Type B pancreatic cell (in vitro differentiated cells): ENCODE results near the gene RNF126. TPM values are rescaled to one million over a fixed set of nuclear protein-coding genes. Genes with fewer than 3 reads are reported as not detected.

Experiments
- DNase-seq: peaks from one replicate; pipeline ENCODE4 v3.0.0; 2021; ENCODE audit warnings: mixed read lengths; ENCODE audit not compliant: unreplicated experiment; ENCODE audit errors: extremely low spot score
- H3K27ac Mint-ChIP-seq: 2 replicates; pipeline ENCODE4 v1.8.0; 2021; ENCODE audit warnings: mild to moderate bottlenecking, mixed read lengths
- H3K27me3 Mint-ChIP-seq: 2 replicates; pipeline ENCODE4 v1.8.0; 2021; ENCODE audit warnings: mixed read lengths
- H3K36me3 Mint-ChIP-seq: 2 replicates; pipeline ENCODE4 v1.8.0; 2021; ENCODE audit warnings: mixed read lengths
- H3K4me1 Mint-ChIP-seq: one replicate; pipeline ENCODE4 v1.8.0; 2021; ENCODE audit warnings: mixed read lengths; ENCODE audit not compliant: unreplicated experiment
- H3K4me3 Mint-ChIP-seq: 2 replicates; pipeline ENCODE4 v1.8.0; 2021; ENCODE audit warnings: mild to moderate bottlenecking, mixed read lengths
- H3K9me3 Mint-ChIP-seq: 2 replicates; pipeline ENCODE4 v1.8.0; 2021; ENCODE audit warnings: mixed read lengths
- total RNA-seq: library from RNA; stranded (reverse); gene quantifications from 2 replicates; pipeline ENCODE4 v1.2.1, GENCODE V29; 2021; ENCODE audit warnings: low replicate concordance
- TF ChIP-seq, protein P1 (sequence below): fragments of 200-600 bp; sonication (generic); conservative IDR thresholded peaks from 2 replicates; pipeline ENCODE4 v1.5.0; 2021; ENCODE audit warnings: antibody characterized with exemption, mild to moderate bottlenecking

RNF126 gene
- total RNA-seq, 1 donor from 2014 or later = 38.1 TPM

- Mint-ChIP-seq H3K27ac (peak overlapping the region; percentile 53), H3K27me3 (no peaks in the 10 kb centered on the region), H3K9me3 (no peaks in the 10 kb centered on the region), H3K36me3 (no peaks in the 10 kb centered on the region), H3K4me3 (no peak overlapping the region), H3K4me1 (no peaks in the 10 kb centered on the region)
- no peak for DNase-seq
- TF ChIP-seq, protein P1, sequence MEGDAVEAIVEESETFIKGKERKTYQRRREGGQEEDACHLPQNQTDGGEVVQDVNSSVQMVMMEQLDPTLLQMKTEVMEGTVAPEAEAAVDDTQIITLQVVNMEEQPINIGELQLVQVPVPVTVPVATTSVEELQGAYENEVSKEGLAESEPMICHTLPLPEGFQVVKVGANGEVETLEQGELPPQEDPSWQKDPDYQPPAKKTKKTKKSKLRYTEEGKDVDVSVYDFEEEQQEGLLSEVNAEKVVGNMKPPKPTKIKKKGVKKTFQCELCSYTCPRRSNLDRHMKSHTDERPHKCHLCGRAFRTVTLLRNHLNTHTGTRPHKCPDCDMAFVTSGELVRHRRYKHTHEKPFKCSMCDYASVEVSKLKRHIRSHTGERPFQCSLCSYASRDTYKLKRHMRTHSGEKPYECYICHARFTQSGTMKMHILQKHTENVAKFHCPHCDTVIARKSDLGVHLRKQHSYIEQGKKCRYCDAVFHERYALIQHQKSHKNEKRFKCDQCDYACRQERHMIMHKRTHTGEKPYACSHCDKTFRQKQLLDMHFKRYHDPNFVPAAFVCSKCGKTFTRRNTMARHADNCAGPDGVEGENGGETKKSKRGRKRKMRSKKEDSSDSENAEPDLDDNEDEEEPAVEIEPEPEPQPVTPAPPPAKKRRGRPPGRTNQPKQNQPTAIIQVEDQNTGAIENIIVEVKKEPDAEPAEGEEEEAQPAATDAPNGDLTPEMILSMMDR = no peak
Measured at GRCh38 chr19:687569-688166, 24.7 kb upstream of the RNF126 start.

- DNase-seq = no peak
- H3K4me1 Mint-ChIP-seq = no peaks in the 10 kb centered on the region
Measured at GRCh38 chr19:686589-687297, 23.7 kb upstream of the RNF126 start.

DNA sequence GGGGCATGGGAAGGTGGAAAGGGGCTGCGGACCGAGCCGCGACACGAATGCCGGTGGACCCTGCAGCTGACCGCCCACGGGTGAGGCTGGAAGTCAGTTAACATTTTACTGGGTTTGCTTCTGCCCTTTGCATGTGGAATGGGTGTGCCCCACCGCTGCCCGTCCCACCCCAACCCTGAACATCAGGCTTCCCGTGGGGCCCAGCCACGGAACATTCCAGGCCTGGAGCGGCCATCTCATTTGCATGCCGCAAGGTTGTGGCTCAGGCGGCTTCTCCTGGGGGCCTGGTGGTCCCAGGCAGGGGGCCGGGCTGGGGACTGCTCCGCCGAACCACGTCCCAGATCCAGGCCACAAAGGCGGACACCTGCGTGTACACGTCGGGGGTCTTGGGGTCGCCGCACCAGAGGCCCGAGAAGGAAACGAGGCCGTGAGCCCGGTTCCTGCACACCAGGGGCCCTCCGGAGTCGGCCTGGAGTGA lies 22.5 kb upstream of the RNF126 start:
- TF ChIP-seq, protein P1 = no peak
- no peaks in the 10 kb centered on the region for H3K36me3 Mint-ChIP-seq
- H3K4me1 Mint-ChIP-seq = no peaks in the 10 kb centered on the region
- DNase-seq = no peak
- H3K27ac Mint-ChIP-seq = no peak overlapping the region
- H3K4me3 Mint-ChIP-seq = no peak overlapping the region
- no peaks in the 10 kb centered on the region for H3K9me3 Mint-ChIP-seq
- no peaks in the 10 kb centered on the region for H3K27me3 Mint-ChIP-seq

More at GRCh38 chr19:686589-687297, 23.7 kb upstream of the RNF126 start:
- no peaks in the 10 kb centered on the region for H3K36me3 Mint-ChIP-seq
- H3K4me3 Mint-ChIP-seq = no peak overlapping the region
- H3K27me3 Mint-ChIP-seq = no peaks in the 10 kb centered on the region
- H3K9me3 Mint-ChIP-seq = no peaks in the 10 kb centered on the region
- TF ChIP-seq, protein P1 = no peak
- H3K27ac Mint-ChIP-seq = no peak overlapping the region

DNA sequence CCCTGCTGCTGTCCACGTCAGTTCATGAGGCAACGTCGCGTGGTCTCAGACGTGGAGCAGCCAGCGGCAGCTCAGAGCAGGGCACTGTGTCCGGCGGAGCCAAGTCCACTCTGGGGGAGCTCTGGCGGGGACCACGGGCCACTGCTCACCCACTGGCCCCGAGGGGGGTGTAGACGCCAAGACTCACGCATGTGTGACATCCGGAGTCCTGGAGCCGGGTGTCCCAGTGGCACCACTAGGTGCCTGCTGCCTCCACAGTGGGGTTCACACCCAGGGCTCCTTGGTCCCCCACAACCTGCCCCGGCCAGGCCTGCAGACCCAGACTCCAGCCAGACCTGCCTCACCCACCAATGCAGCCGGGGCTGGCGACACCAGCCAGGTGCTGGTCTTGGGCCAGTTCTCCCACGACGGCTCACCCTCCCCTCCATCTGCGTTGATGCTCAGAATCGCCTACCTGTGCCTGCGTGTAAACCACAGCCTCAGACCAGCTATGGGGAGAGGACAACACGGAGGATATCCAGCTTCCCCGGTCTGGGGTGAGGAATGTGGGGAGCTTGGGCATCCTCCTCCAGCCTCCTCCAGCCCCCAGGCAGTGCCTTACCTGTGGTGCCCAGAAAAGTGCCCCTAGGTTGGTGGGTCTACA lies 19.8 kb upstream of the RNF126 start:
- Mint-ChIP-seq H3K9me3 (no peaks in the 10 kb centered on the region), H3K27ac (no peak overlapping the region), H3K27me3 (no peaks in the 10 kb centered on the region), H3K4me3 (no peak overlapping the region), H3K36me3 (no peaks in the 10 kb centered on the region), H3K4me1 (no peaks in the 10 kb centered on the region)
- TF ChIP-seq, protein P1 = no peak
- no peak for DNase-seq

DNA sequence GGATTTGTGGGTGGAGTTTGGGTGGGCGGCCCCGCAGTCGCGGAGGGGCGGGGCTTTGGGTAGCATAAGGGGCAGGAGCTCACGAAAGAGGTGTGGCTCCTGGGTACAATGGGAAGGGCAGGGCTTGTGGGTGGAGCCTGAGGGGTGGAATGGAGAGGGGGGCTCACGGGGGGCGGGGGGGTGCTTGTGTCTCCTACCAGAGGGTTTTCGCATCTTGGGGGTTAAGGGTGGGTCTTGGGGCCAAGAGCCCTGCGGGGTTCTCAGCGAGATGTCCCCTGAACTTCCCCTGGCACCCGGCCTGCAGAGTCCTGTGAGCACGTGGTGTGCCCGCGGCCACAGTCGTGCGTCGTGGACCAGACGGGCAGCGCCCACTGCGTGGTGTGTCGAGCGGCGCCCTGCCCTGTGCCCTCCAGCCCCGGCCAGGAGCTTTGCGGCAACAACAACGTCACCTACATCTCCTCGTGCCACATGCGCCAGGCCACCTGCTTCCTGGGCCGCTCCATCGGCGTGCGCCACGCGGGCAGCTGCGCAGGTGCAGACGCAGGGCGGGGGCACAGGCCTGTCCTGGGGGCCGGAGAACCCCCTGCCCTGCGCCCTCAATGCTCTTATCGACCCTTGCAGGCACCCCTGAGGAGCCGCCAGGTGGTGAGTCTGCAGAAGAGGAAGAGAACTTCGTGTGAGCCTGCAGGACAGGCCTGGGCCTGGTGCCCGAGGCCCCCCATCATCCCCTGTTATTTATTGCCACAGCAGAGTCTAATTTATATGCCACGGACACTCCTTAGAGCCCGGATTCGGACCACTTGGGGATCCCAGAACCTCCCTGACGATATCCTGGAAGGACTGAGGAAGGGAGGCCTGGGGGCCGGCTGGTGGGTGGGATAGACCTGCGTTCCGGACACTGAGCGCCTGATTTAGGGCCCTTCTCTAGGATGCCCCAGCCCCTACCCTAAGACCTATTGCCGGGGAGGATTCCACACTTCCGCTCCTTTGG lies 18.3 kb upstream of the RNF126 start:
- TF ChIP-seq, protein P1 = no peak
- no peaks in the 10 kb centered on the region for H3K9me3 Mint-ChIP-seq
- no peaks in the 10 kb centered on the region for H3K27me3 Mint-ChIP-seq
- no peak for DNase-seq
- peak overlapping the region; percentile 96 for H3K27ac Mint-ChIP-seq
- no peaks in the 10 kb centered on the region for H3K4me1 Mint-ChIP-seq
- H3K36me3 Mint-ChIP-seq = no peaks in the 10 kb centered on the region
- H3K4me3 Mint-ChIP-seq = peak overlapping the region; percentile 94
